Measurements from ENCODE around the gene BRD3OS.

DNA sequence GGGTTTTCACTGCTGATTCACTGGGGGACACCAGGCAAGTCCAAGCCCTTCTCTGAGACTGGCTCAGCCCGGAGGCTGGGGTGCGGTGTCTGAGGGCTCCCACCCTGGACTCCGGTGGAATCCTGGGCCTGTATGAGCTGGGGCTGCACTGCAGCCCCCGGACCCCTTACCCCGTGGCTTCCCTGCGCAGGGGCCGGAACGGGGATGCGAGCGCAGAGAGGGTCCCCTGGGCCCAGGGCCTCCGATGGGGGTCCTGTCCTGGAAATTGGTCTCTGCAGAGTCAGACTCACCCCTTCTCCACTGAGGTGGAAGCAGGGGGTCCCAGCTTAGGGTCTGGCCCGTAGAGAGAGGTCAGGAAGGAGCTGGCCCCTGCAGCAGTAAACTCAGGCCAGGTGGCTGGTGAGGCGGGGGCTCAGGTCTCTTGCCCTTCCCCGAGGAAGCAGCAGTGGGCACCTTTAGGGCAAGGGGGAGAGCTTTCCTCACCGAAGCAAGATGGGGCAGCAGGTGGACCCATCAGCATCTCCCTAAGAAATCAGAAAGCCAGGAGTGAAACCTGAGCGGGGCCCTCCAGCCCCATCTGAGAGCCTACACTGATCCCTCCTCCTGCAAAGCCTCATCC is 31.5 kb upstream of the BRD3OS start:
- no peak for TF ChIP-seq SIN3A (IDR thresholded peaks at IDR 0.05; ENCODE audit: borderline replicate concordance, low read depth, low read length)
- TF ChIP-seq, protein P1, sequence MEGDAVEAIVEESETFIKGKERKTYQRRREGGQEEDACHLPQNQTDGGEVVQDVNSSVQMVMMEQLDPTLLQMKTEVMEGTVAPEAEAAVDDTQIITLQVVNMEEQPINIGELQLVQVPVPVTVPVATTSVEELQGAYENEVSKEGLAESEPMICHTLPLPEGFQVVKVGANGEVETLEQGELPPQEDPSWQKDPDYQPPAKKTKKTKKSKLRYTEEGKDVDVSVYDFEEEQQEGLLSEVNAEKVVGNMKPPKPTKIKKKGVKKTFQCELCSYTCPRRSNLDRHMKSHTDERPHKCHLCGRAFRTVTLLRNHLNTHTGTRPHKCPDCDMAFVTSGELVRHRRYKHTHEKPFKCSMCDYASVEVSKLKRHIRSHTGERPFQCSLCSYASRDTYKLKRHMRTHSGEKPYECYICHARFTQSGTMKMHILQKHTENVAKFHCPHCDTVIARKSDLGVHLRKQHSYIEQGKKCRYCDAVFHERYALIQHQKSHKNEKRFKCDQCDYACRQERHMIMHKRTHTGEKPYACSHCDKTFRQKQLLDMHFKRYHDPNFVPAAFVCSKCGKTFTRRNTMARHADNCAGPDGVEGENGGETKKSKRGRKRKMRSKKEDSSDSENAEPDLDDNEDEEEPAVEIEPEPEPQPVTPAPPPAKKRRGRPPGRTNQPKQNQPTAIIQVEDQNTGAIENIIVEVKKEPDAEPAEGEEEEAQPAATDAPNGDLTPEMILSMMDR (IDR thresholded peaks at IDR 0.05) = no peak
- no peak for TF ChIP-seq GABPA (IDR thresholded peaks at IDR 0.05; ENCODE audit: low read depth)
- no peak for TF ChIP-seq EZH2phosphoT487 (IDR thresholded peaks at IDR 0.05; ENCODE audit: borderline replicate concordance, low read depth)
- no peak for TF ChIP-seq TAF1 (IDR thresholded peaks at IDR 0.05; ENCODE audit: borderline replicate concordance, low read depth, low read length)
- TF ChIP-seq FOXJ3 (CRISPR knock-in tag; IDR thresholded peaks at IDR 0.05) = no peak
